Measurements from ENCODE around the gene ANTXR1. TPM values are rescaled to one million over a fixed set of nuclear protein-coding genes. Genes with fewer than 3 reads are reported as not detected.

ANTXR1 gene
- total and polyA plus RNA-seq, 2 donors (not counting 3 experiments of a cell fraction or from before 2014, with no cell fraction given): 4.2 to 17.3 TPM

DNA sequence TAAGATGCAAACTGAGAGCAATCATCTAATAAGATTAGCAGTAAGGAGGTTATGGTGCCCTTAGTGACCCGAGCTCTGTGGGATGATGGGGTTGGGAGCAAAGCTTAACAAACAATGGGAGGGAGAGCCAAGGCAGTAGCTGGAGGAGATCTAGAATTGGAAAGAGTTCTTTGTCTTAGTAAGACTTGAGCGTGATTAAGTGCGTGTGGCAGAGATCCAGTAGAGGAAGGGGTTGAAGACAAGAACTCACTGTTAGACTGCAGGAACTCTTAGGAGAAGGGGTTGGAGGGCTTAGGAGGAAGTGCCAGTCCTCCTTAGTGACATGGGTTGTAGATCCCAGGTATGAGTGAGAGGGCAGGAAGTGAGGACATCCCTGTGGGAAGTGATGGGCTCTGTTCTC, 189.3 kb downstream of the ANTXR1 start:
- no peak for FAIRE-seq
- intact Hi-C loops (cut with micrococcal nuclease): no loop called here

DNA sequence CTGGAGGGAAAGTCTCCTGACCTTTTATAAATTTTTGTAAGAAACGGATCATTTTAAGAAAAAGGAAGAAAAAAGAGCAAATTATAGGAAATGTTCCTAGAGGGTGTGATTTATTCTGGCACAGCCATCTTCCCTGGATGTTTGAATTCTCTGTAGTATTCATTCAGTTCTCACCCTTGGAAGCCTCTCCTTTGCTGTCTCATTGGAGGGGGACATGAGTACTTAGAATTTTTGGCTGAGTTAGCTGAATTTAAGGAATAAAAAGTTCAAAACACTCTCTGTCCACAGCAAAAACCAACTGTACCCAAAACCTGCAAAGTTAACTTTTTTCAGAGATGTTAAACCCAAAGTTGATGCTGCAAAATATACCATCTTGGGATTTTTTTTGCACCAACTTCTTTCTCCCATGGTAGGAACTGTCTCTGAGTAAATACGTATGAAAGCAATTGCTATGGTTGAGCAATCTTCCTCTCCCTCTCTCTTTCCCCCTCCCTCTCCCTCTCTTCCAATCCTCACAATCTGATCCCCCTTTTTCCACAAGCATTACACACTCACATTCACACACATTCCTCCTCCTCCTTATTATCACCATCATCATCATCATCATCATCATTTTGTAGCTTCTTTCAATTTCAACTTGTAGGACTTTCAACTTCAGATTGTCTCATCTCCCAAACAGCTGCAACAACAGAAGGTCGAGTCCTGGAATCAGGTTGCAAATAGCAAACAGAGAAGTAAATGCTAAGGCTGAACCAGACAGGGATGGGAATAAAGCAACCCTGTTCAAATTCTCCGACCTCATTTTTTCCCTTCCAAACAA, 190.4 kb downstream of the ANTXR1 start:
- no peaks in the 10 kb centered on the region for H3K79me2 ChIP-seq (ENCODE audit: control insufficient read depth, insufficient read depth, low read length)
- H3K9ac ChIP-seq (replicated peaks; ENCODE audit: extremely low read depth, insufficient read depth, low read length): no peak overlapping the region
- no peaks in the 10 kb centered on the region for H3K4me1 ChIP-seq (ENCODE audit: control insufficient read depth, extremely low read depth, insufficient read depth, low read length)
- no peaks in the 10 kb centered on the region for H3K9me3 ChIP-seq (replicated peaks; ENCODE audit: control insufficient read depth, insufficient read depth, low read length)
- H3K27me3 ChIP-seq (ENCODE audit: control insufficient read depth in 2 of 2, insufficient read depth in 2 of 2, low read length in 2 of 2): no peaks in the 10 kb centered on the region
- H3K4me3 ChIP-seq (replicated peaks in 1 of 3; ENCODE audit: insufficient read depth in 1 of 3, low read depth in 1 of 3, low read length in 3 of 3): no peak overlapping the region
- H4K20me1 ChIP-seq (replicated peaks; ENCODE audit: control insufficient read depth, extremely low read depth, insufficient read depth, low read length): no peaks in the 10 kb centered on the region
- no peak overlapping the region for H2AFZ ChIP-seq (ENCODE audit: low read depth, low read length)
- dilution Hi-C loops (cut with MboI; ENCODE audit: extremely low pct_ligation_motif_present, low sequenced_read_pairs): no loop called here
- FAIRE-seq (no peak), DNase-seq (ENCODE audit: low read depth, low spot score) (no peak)
- H3K4me2 ChIP-seq (ENCODE audit: insufficient read depth, low read length): no peak overlapping the region
- TF ChIP-seq EZH2 (IDR thresholded peaks at IDR 0.05; ENCODE audit: borderline replicate concordance, low read depth, low read length, severe bottlenecking) (no peak), POLR2A (IDR thresholded peaks at IDR 0.05; ENCODE audit: low read depth, low read length) (no peak), POLR2AphosphoS5 (IDR thresholded peaks at IDR 0.05; ENCODE audit: insufficient read depth, low read depth, low read length) (no peak), JUN (IDR thresholded peaks at IDR 0.05; ENCODE audit: borderline replicate concordance, insufficient read depth, insufficient read length, low read depth) (no peak), FOS (IDR thresholded peaks at IDR 0.05; ENCODE audit: borderline replicate concordance, insufficient read depth, low read length) (no peak), GATA2 (IDR thresholded peaks at IDR 0.05; ENCODE audit: insufficient read depth, insufficient read length, low read depth, low read length) (no peak), MYC (IDR thresholded peaks at IDR 0.05; ENCODE audit: low read depth, low read length) (no peak)
- TF ChIP-seq, protein P1, sequence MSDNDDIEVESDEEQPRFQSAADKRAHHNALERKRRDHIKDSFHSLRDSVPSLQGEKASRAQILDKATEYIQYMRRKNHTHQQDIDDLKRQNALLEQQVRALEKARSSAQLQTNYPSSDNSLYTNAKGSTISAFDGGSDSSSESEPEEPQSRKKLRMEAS (IDR thresholded peaks at IDR 0.05; ENCODE audit: insufficient read depth, insufficient read length): no peak
- TF ChIP-seq, protein P2, sequence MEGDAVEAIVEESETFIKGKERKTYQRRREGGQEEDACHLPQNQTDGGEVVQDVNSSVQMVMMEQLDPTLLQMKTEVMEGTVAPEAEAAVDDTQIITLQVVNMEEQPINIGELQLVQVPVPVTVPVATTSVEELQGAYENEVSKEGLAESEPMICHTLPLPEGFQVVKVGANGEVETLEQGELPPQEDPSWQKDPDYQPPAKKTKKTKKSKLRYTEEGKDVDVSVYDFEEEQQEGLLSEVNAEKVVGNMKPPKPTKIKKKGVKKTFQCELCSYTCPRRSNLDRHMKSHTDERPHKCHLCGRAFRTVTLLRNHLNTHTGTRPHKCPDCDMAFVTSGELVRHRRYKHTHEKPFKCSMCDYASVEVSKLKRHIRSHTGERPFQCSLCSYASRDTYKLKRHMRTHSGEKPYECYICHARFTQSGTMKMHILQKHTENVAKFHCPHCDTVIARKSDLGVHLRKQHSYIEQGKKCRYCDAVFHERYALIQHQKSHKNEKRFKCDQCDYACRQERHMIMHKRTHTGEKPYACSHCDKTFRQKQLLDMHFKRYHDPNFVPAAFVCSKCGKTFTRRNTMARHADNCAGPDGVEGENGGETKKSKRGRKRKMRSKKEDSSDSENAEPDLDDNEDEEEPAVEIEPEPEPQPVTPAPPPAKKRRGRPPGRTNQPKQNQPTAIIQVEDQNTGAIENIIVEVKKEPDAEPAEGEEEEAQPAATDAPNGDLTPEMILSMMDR (IDR thresholded peaks at IDR 0.05; ENCODE audit: extremely low read depth in 1 of 2, insufficient read depth in 1 of 2, low read depth in 1 of 2, low read length in 2 of 2): no peak
- no peaks in the 10 kb centered on the region for H3K9me1 ChIP-seq (replicated peaks; ENCODE audit: control insufficient read depth, extremely low read depth, insufficient read depth, low read length)
- ChIA-PET CTCF (no interaction called here), POLR2A (no interaction called here)
- no TSS peak for BruUV-seq (replicated peaks)
- intact Hi-C loops (cut with micrococcal nuclease): no loop called here
- no peak overlapping the region for H3K27ac ChIP-seq (ENCODE audit: insufficient read depth, low read depth, low read length)
- no peaks in the 10 kb centered on the region for H3K36me3 ChIP-seq (ENCODE audit: control insufficient read depth in 2 of 2, extremely low read depth in 1 of 2, insufficient read depth in 2 of 2, low read length in 2 of 2)

More for the DNA sequence above, 189.3 kb downstream of the ANTXR1 start:
- H3K27me3 ChIP-seq (ENCODE audit: control insufficient read depth in 2 of 2, insufficient read depth in 2 of 2, low read length in 2 of 2): no peaks in the 10 kb centered on the region
- no peaks in the 10 kb centered on the region for H3K36me3 ChIP-seq (ENCODE audit: control insufficient read depth in 2 of 2, extremely low read depth in 1 of 2, insufficient read depth in 2 of 2, low read length in 2 of 2)
- no peak overlapping the region for H2AFZ ChIP-seq (ENCODE audit: low read depth, low read length)
- H3K4me2 ChIP-seq (ENCODE audit: insufficient read depth, low read length): no peak overlapping the region
- no peaks in the 10 kb centered on the region for H4K20me1 ChIP-seq (replicated peaks; ENCODE audit: control insufficient read depth, extremely low read depth, insufficient read depth, low read length)
- H3K9me3 ChIP-seq (replicated peaks; ENCODE audit: control insufficient read depth, insufficient read depth, low read length): no peaks in the 10 kb centered on the region
- no peaks in the 10 kb centered on the region for H3K9me1 ChIP-seq (replicated peaks; ENCODE audit: control insufficient read depth, extremely low read depth, insufficient read depth, low read length)
- no peak for DNase-seq (ENCODE audit: low read depth, low spot score)
- H3K4me1 ChIP-seq (ENCODE audit: control insufficient read depth, extremely low read depth, insufficient read depth, low read length): no peaks in the 10 kb centered on the region
- no peak overlapping the region for H3K9ac ChIP-seq (replicated peaks; ENCODE audit: extremely low read depth, insufficient read depth, low read length)
- no peak for TF ChIP-seq JUN (IDR thresholded peaks at IDR 0.05; ENCODE audit: borderline replicate concordance, insufficient read depth, insufficient read length, low read depth)
- TF ChIP-seq FOS (IDR thresholded peaks at IDR 0.05; ENCODE audit: borderline replicate concordance, insufficient read depth, low read length): no peak
- TF ChIP-seq GATA2 (IDR thresholded peaks at IDR 0.05; ENCODE audit: insufficient read depth, insufficient read length, low read depth, low read length): no peak
- TF ChIP-seq POLR2A (IDR thresholded peaks at IDR 0.05; ENCODE audit: low read depth, low read length): no peak
- TF ChIP-seq POLR2AphosphoS5 (IDR thresholded peaks at IDR 0.05; ENCODE audit: insufficient read depth, low read depth, low read length): no peak
- TF ChIP-seq MYC (IDR thresholded peaks at IDR 0.05; ENCODE audit: low read depth, low read length): no peak
- TF ChIP-seq, protein P1 (IDR thresholded peaks at IDR 0.05; ENCODE audit: insufficient read depth, insufficient read length): no peak
- TF ChIP-seq EZH2 (IDR thresholded peaks at IDR 0.05; ENCODE audit: borderline replicate concordance, low read depth, low read length, severe bottlenecking): no peak
- no TSS peak for BruUV-seq (replicated peaks)
- CTCF ChIA-PET: interaction anchor here (1.2 kb wide), 1 partner anchor 14 kb away, joined by 4 read pairs; no protein-coding TSS in a partner anchor
- no peak overlapping the region for H3K27ac ChIP-seq (ENCODE audit: insufficient read depth, low read depth, low read length)
- dilution Hi-C loops (cut with MboI; ENCODE audit: extremely low pct_ligation_motif_present, low sequenced_read_pairs): no loop called here
- H3K79me2 ChIP-seq (ENCODE audit: control insufficient read depth, insufficient read depth, low read length): no peaks in the 10 kb centered on the region
- POLR2A ChIA-PET: no interaction called here
- no peak overlapping the region for H3K4me3 ChIP-seq (replicated peaks in 1 of 3; ENCODE audit: insufficient read depth in 1 of 3, low read depth in 1 of 3, low read length in 3 of 3)
